GM23338 (cell line): ENCODE data around the gene LRRC51.

ENCODE experiments used
- EZH2 ChIP-seq: fragments of 200-600 bp; sonication (generic); IDR thresholded peaks from one replicate; pipeline ENCODE4 v1.8.0; 2017; ENCODE audit warnings: antibody characterized with exemption, mild to moderate bottlenecking, low read depth; ENCODE audit not compliant: unreplicated experiment
- EZH2phosphoT487 ChIP-seq: fragments of 200-600 bp; sonication (generic); IDR thresholded peaks from one replicate; pipeline ENCODE4 v1.8.1; 2018; ENCODE audit warnings: antibody characterized with exemption; ENCODE audit not compliant: unreplicated experiment
- JUNB ChIP-seq: IDR thresholded peaks from one replicate; pipeline ENCODE4 v1.6.1; 2016; ENCODE audit warnings: antibody characterized with exemption; ENCODE audit not compliant: unreplicated experiment
- POLR2AphosphoS5 ChIP-seq: IDR thresholded peaks from 2 replicates; pipeline ENCODE4 v1.6.1; 2016; ENCODE audit warnings: antibody characterized with exemption, low read depth
- ZNF114 ChIP-seq: fragments of 250-450 bp; sonication (Bioruptor Pico); IDR thresholded peaks from 2 replicates; pipeline ENCODE4 v1.5.0; 2020; ENCODE audit warnings: mild to moderate bottlenecking, moderate library complexity
- TF ChIP-seq, protein P1 (sequence below), 2 experiments: fragments of 200-600 bp in 1 of 2; sonication (generic) in 1 of 2; conservative IDR thresholded peaks; 2 replicates each; pipeline versions ENCODE4 v1.5.1 to v1.6.1; 2016 to 2017; ENCODE audit warnings: antibody characterized with exemption in 2 of 2, low read depth in 2 of 2, mild to moderate bottlenecking in 2 of 2, moderate library complexity in 1 of 2
- TF ChIP-seq, protein P2 (sequence below): IDR thresholded peaks from one replicate; pipeline ENCODE4 v1.6.1; 2018; ENCODE audit warnings: antibody characterized with exemption; ENCODE audit not compliant: unreplicated experiment
- TF ChIP-seq, protein P3 (sequence below): IDR thresholded peaks from 2 replicates; pipeline ENCODE4 v1.6.1; 2016; ENCODE audit warnings: antibody characterized with exemption

DNA sequence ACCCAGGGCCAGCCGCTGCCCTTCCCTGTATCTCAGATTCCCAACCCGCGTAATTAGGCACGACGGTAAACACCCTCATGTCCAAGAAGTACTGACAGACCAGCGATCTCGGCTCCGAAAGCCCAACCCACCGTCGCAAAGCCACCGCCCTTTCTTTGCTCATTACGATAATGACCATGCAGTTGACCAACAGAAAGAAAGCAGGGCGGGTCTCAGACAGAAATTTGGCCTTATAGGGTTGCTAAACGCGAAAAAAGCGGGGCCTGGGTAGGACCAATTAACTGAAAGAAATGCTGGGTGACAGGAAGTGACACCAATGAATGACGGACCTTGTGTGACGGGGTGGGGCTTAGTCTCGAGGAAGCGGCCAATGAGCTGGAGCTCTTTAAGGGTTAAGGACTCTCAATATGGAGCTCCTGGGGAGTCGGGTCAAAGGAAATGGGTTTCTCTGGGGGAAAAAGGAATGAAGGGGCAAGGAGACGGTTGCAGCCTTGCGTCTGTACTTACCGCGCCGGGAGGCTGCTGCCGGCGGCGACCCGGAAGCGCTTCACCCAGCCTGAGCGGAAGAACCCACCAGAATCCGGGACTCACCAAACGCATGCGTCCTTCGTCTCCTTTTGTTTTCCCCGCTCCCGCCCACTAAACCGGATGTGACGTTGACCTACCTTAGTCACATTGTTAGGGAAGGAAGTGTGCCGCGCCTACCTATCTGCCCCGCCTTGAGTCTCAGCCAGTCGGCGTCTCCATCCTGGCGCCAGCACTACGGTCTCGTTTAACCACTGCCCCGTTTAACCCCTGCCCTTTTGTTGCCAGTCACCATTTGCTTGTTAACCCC, 31.7 kb downstream of the LRRC51 start, which contains the start of gene ANAPC15:
- TF ChIP-seq, protein P1, sequence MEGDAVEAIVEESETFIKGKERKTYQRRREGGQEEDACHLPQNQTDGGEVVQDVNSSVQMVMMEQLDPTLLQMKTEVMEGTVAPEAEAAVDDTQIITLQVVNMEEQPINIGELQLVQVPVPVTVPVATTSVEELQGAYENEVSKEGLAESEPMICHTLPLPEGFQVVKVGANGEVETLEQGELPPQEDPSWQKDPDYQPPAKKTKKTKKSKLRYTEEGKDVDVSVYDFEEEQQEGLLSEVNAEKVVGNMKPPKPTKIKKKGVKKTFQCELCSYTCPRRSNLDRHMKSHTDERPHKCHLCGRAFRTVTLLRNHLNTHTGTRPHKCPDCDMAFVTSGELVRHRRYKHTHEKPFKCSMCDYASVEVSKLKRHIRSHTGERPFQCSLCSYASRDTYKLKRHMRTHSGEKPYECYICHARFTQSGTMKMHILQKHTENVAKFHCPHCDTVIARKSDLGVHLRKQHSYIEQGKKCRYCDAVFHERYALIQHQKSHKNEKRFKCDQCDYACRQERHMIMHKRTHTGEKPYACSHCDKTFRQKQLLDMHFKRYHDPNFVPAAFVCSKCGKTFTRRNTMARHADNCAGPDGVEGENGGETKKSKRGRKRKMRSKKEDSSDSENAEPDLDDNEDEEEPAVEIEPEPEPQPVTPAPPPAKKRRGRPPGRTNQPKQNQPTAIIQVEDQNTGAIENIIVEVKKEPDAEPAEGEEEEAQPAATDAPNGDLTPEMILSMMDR (conservative IDR thresholded peaks at IDR 0.05; ENCODE audit: low read depth in 2 of 2): no peak
- TF ChIP-seq POLR2AphosphoS5: peak; percentile 99
- TF ChIP-seq EZH2: no peak
- TF ChIP-seq, protein P2, sequence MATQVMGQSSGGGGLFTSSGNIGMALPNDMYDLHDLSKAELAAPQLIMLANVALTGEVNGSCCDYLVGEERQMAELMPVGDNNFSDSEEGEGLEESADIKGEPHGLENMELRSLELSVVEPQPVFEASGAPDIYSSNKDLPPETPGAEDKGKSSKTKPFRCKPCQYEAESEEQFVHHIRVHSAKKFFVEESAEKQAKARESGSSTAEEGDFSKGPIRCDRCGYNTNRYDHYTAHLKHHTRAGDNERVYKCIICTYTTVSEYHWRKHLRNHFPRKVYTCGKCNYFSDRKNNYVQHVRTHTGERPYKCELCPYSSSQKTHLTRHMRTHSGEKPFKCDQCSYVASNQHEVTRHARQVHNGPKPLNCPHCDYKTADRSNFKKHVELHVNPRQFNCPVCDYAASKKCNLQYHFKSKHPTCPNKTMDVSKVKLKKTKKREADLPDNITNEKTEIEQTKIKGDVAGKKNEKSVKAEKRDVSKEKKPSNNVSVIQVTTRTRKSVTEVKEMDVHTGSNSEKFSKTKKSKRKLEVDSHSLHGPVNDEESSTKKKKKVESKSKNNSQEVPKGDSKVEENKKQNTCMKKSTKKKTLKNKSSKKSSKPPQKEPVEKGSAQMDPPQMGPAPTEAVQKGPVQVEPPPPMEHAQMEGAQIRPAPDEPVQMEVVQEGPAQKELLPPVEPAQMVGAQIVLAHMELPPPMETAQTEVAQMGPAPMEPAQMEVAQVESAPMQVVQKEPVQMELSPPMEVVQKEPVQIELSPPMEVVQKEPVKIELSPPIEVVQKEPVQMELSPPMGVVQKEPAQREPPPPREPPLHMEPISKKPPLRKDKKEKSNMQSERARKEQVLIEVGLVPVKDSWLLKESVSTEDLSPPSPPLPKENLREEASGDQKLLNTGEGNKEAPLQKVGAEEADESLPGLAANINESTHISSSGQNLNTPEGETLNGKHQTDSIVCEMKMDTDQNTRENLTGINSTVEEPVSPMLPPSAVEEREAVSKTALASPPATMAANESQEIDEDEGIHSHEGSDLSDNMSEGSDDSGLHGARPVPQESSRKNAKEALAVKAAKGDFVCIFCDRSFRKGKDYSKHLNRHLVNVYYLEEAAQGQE: no peak
- TF ChIP-seq, protein P3, sequence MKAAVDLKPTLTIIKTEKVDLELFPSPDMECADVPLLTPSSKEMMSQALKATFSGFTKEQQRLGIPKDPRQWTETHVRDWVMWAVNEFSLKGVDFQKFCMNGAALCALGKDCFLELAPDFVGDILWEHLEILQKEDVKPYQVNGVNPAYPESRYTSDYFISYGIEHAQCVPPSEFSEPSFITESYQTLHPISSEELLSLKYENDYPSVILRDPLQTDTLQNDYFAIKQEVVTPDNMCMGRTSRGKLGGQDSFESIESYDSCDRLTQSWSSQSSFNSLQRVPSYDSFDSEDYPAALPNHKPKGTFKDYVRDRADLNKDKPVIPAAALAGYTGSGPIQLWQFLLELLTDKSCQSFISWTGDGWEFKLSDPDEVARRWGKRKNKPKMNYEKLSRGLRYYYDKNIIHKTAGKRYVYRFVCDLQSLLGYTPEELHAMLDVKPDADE: peak; percentile 66; the same call in 1 of the 2 replicates
- no peak for TF ChIP-seq EZH2phosphoT487
- no peak for TF ChIP-seq ZNF114 (CRISPR knock-in tag)
- no peak for TF ChIP-seq JUNB
